Fibroblast of skin of abdomen (primary cell): Measurements from ENCODE around the gene RBBP5. TPM values are rescaled to one million over a fixed set of nuclear protein-coding genes. Genes with fewer than 3 reads are reported as not detected.
A peak's percentile ranks its signal among the peaks of the same experiment; 100 is the strongest.
"Not testable (repeated sequence)": the region's sequence is repeated elsewhere in the genome, so short reads cannot be mapped to it uniquely, and the experiment has no call there.

Experiments used
- DNase-seq: peaks from one replicate; pipeline ENCODE4 v3.0.0-alpha.2; 2013
- polyA plus RNA-seq, 2 experiments: library from polyadenylated mRNA; unstranded; fragments of 120-200 nt; gene quantifications; one replicate each; pipeline ENCODE4 v1.2.1, GENCODE V29; 2013; ENCODE audit not compliant: insufficient read length in 2 of 2

RBBP5 gene
- 12.7 TPM for polyA plus RNA-seq (2013, experiment 1 of 2; ENCODE audit: insufficient read length)
- 12.0 TPM for polyA plus RNA-seq (2013, experiment 2 of 2; ENCODE audit: insufficient read length)

- peak; percentile 98 for DNase-seq
Observed at GRCh38 chr1:205121660-205122488, at the start of gene RBBP5. Gene RBBP5, minus strand, starts transcription at chr1:205121978. Its CDS starts 105 bp downstream, at chr1:205121873.

GRCh38 chr1:205171369-205171768, 49.6 kb upstream of the RBBP5 start:
- no peak for DNase-seq

DNA sequence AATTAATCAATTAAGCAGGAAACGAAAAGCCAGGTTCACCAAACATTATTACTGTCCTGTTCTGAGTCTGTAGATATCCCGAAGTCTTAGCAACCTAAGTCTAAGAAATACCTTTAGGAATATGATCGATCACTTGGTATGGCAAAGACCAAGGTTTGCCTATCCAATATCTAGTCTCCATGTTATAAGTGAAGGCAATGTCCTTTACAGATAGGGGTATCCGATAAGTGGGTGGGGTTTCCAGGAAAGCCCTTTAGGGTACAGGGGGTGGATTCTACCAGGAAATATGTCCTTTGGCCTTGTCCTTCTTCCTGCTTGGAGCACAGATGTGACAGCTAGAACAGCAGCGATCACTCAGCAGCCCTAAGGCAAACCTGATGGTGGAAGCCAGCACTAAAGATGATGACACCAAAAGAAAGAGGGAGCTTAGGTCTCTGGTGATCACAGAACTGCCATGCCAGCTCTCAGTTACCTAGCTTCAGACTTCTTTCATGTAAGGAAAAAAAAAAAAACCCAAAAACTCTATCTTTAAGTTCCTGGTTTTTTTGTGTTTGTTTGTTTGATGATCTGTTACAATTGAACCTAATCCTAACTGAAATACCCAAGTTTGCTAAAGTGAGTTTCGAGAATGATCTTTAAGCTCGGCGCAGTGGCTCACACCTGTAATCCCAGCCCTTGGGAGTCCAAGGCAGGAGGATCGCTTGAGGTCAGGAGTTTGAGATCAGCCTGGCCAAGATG, 48.9 kb upstream of the RBBP5 start:
- no peak for DNase-seq

- DNase-seq = no peak
Observed at GRCh38 chr1:205169248-205169647, 47.5 kb upstream of the RBBP5 start.

DNA sequence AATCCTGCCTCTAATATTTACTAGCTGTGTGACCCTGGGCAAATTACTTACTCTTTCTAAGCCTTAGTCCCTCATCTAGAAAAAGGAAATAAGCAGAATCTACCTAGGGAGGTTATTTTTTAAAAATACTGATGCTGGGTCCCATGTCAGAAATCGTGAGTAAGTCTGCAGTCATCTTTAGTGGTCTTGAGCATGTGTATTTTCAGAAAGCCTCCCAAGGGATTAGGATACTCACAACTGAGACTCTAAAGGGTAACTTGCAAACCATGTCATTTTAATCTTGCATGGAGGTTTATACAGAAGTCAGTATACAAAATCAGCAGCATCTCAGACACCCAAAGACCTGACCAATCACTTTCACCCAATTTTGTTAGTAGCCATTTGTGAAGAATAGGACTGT, 46.5 kb upstream of the RBBP5 start:
- no peak for DNase-seq

GRCh38 chr1:205162301-205162700, 40.5 kb upstream of the RBBP5 start:
- DNase-seq = no peak

GRCh38 chr1:205161076-205161475, 39.3 kb upstream of the RBBP5 start:
- no peak for DNase-seq

DNA sequence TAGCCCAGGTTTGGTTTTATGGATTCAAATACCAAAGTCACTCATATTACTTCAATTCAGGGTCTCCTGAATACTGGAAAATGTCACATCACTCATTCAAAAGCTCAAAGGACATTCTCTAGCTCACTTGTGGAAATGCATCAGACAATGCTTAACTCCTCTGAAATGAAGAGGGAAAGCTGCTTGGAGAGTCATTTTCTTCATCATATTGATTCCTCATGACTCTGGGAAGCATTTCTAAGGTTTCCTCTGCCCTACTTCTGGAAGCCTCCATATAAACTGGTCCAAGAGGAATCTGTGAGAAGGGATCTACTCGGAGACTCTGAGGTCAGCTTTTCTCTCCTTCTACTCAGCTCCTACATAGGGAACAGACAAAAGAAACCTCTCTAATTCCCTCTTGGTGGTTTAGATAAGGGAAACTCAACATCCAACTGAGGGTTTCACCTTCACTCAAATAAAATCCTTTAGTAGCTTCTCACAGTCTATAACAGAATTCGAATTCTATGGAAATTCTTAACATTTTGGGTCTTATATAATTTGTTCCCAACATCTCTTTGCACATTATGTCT, 36.4 kb upstream of the RBBP5 start:
- no peak for DNase-seq

DNA sequence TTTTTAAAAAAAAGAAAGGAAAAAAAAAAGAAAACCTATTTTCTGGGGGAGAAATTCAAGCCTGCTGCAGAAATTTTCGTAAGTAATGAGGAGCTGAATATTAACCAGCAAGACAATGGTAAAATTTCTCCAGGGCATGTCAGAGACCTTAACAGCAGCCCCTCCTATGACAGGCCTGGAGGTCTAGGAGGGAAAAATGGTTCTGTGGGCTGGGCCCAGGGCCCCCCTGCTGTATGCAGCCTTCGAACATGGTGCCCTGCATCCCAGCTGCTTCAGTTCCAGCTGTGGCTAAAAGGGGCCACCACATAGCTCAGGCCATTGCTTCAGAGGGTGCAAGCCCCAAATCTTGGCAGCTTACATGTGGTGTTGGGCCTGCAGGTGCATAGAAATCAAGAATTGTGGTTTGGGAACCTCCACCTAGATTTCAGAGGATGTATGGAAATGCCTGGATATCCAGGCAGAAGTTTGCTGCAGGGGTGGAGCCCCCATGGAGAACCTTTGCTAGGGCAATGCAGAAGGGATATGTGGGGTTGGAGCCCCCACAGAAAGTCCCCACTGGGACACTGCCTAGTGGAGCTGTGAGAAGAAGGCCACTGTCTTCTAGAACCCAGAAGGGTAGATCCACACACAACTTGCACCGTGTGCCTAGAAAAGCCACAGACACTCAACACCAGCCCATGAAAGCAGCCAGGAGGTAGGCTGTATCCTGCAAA, 34.0 kb upstream of the RBBP5 start:
- DNase-seq = not testable (repeated sequence)

- no peak for DNase-seq
Observed at GRCh38 chr1:205152505-205152904, 30.7 kb upstream of the RBBP5 start.

- no peak for DNase-seq
Observed at GRCh38 chr1:205150651-205151428, 29.1 kb upstream of the RBBP5 start.

- peak; percentile 90 for DNase-seq
Observed at GRCh38 chr1:205147191-205147835, 25.5 kb upstream of the RBBP5 start.

DNA sequence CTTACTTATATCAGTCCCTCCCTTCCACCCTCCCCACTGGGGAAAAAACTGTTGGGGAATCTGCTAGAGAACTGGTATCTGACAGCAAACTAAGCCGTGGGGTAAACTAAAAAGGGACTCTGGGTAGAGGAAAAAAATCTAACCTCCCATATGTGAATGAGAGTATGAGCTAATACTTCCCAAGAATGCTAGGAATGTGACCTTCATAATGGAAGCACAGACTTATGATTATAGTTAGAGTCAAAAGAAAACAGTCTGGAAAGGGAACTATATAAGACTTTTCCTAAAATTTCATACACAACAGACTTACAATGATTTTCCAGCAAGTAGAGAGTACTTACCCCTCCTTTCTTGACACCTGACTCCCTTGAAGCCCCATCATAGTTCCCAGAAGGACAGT, 23.0 kb upstream of the RBBP5 start:
- DNase-seq = peak; percentile 74

DNA sequence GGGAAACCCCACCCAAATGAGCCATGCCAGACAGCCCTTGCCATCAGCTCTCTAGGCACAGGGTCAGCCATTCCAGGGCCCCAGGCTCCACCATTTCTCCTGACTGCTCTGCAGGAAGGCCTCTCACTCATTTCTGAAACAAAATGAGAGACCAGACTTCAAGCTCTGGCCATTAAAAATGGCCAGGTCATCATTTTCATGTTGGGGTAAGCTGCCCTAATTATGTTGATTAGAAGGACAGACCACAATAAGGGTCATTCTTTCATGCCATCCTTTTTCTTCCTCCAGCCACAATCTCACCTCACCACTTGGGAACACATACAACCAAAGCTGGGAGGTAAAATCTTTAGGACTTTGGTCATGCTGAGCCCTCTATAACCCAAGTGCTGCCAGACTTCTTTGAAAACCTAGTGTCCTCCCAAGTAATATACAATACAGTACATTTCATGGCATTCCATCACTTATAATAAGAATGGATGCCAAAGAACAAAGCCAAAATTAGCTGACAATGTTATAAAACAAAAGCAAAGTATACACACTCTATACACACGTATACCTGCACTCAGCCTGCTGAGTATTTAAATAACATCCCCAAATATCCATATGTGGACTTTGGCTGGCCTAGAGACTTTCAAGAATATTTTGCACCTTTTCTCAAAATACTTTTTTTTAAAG, 22.4 kb upstream of the RBBP5 start:
- DNase-seq = no peak

DNA sequence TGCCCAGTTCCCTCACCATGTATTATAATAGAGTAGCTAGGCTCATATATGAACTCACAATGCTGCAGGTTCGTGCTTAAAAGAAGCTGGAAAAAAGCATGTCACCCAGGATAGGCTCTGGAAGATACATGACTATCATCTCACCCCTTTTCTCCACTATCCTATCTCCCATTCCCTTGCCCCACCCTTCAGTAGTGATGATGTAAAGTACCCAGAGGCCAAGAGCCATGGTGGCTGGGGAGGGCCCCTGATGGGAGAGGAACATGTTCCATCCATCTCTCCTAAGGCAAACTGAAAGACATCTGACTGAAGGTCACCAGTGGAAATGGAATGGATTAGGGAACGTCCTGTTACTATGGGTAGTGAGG, 20.3 kb upstream of the RBBP5 start:
- DNase-seq = no peak

GRCh38 chr1:205141236-205142101, 19.7 kb upstream of the RBBP5 start:
- DNase-seq = peak; percentile 74

DNA sequence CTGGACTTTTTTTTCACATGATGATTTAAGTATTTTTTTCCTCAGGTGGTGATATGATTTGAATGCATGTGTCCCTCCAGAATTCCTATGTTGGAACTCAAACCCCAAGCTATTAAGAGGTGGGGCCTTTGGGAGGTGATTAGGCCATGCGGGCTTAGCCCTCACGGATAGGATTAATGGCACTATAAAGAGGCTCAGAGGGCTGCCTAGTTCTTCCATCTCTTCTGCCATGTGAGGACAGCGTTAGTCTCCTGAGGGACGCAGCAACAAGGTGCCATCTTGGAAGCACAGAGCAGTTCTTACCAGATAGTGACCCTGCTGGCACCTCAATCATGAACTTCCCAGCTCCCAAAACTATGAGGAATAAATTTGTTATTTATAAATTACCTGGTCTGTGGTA, 18.3 kb upstream of the RBBP5 start:
- no peak for DNase-seq

GRCh38 chr1:205137901-205138300, 16.1 kb upstream of the RBBP5 start:
- no peak for DNase-seq

GRCh38 chr1:205133287-205133686, 11.5 kb upstream of the RBBP5 start:
- DNase-seq = no peak
